Loucy (cell line): ENCODE measurements around the gene LSP1.

Experiments
- EZH2phosphoT487 ChIP-seq: fragments of 200-600 bp; IDR thresholded peaks from 2 replicates; pipeline ENCODE4 v1.6.1; 2018; ENCODE audit warnings: antibody characterized with exemption, mild to moderate bottlenecking, moderate library complexity, borderline replicate concordance
- TF ChIP-seq, protein P1 (sequence below): fragments of 200-600 bp; sonication (generic); conservative IDR thresholded peaks from 2 replicates; pipeline ENCODE4 v1.5.1; 2014; ENCODE audit warnings: mild to moderate bottlenecking, antibody characterized with exemption, low read length

DNA sequence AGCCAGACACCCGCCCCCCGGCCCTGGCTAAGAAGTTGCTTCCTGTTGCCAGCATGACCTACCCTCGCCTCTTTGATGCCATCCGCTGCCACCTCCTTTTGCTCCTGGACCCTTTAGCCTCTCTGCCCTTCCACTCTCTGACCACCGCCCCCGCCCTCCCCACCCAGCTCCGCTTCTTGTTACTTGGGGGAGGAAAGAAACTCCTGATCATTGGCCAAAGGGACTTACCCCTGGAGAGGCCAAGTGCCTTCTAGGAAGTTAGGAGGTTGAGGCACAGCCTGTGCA lies 38.9 kb downstream of the LSP1 start, which contains the start of gene PRR33:
- TF ChIP-seq, protein P1, sequence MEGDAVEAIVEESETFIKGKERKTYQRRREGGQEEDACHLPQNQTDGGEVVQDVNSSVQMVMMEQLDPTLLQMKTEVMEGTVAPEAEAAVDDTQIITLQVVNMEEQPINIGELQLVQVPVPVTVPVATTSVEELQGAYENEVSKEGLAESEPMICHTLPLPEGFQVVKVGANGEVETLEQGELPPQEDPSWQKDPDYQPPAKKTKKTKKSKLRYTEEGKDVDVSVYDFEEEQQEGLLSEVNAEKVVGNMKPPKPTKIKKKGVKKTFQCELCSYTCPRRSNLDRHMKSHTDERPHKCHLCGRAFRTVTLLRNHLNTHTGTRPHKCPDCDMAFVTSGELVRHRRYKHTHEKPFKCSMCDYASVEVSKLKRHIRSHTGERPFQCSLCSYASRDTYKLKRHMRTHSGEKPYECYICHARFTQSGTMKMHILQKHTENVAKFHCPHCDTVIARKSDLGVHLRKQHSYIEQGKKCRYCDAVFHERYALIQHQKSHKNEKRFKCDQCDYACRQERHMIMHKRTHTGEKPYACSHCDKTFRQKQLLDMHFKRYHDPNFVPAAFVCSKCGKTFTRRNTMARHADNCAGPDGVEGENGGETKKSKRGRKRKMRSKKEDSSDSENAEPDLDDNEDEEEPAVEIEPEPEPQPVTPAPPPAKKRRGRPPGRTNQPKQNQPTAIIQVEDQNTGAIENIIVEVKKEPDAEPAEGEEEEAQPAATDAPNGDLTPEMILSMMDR, result no peak
- no peak for TF ChIP-seq EZH2phosphoT487
